MCF 10A (cell line): ENCODE measurements around the gene CNTNAP2. TPM values are rescaled to one million over a fixed set of nuclear protein-coding genes. Genes with fewer than 3 reads are reported as not detected.

Experiments
- BruUV-seq: library from RNA; stranded (reverse); fragments of 400-500 nt; replicated peaks from 2 replicates; lab custom pipeline; 2021; lab: Mats Ljungman, UMichigan
- CTCF ChIA-PET: fragments of 300-600 bp; sonication (Branson Sonifier 250); formaldehyde crosslinking; extraction: SDS; loops from one replicate; lab custom pipeline; 2021; ENCODE audit warnings: antibody characterized with exemption, inconsistent platforms; lab: Yijun Ruan, JAX
- POLR2A ChIA-PET: fragments of 300-600, 350-650 bp; sonication (Branson Sonifier 250); formaldehyde crosslinking; extraction: SDS; loops from one replicate; lab custom pipeline; 2020; ENCODE audit warnings: antibody characterized with exemption, inconsistent platforms; lab: Yijun Ruan, JAX
- DNase-seq: peaks from one replicate; pipeline ENCODE4 v3.0.0-alpha.2; 2018; ENCODE audit not compliant: unreplicated experiment
- H3K27ac Mint-ChIP-seq: one replicate; pipeline ENCODE4 v1.8.0; 2022; ENCODE audit warnings: mild to moderate bottlenecking, low read depth, mixed read lengths; ENCODE audit not compliant: unreplicated experiment
- H3K27me3 Mint-ChIP-seq: one replicate; pipeline ENCODE4 v1.8.0; 2022; ENCODE audit warnings: mixed read lengths; ENCODE audit not compliant: insufficient read depth, unreplicated experiment
- H3K36me3 Mint-ChIP-seq: one replicate; pipeline ENCODE4 v1.8.0; 2022; ENCODE audit warnings: mild to moderate bottlenecking, moderate library complexity, mixed read lengths; ENCODE audit not compliant: insufficient read depth, unreplicated experiment
- H3K4me1 Mint-ChIP-seq: one replicate; pipeline ENCODE4 v1.8.0; 2022; ENCODE audit warnings: mixed read lengths; ENCODE audit not compliant: insufficient read depth, unreplicated experiment
- H3K4me3 Mint-ChIP-seq: one replicate; pipeline ENCODE4 v1.8.0; 2022; ENCODE audit warnings: mild to moderate bottlenecking, moderate library complexity, mixed read lengths; ENCODE audit not compliant: unreplicated experiment
- H3K9me3 Mint-ChIP-seq: one replicate; pipeline ENCODE4 v1.8.0; 2022; ENCODE audit warnings: mixed read lengths; ENCODE audit not compliant: unreplicated experiment
- CTCF ChIP-seq: fragments of 200-600 bp; IDR thresholded peaks from one replicate; pipeline ENCODE4 v1.8.0; 2022; ENCODE audit warnings: antibody characterized with exemption, mild to moderate bottlenecking; ENCODE audit not compliant: unreplicated experiment
- intact Hi-C: fragments of 100-400 bp; cut with micrococcal nuclease; formaldehyde crosslinking; loops from 2 replicates; pipeline ENCODE4 v1.14.1; 2022
- total RNA-seq: library from RNA; stranded (reverse); gene quantifications from 2 replicates; pipeline ENCODE4 v1.2.3, GENCODE V29; 2022

CNTNAP2 gene
- total RNA-seq, 1 experiment from 2014 or later: 1.1 TPM

DNA sequence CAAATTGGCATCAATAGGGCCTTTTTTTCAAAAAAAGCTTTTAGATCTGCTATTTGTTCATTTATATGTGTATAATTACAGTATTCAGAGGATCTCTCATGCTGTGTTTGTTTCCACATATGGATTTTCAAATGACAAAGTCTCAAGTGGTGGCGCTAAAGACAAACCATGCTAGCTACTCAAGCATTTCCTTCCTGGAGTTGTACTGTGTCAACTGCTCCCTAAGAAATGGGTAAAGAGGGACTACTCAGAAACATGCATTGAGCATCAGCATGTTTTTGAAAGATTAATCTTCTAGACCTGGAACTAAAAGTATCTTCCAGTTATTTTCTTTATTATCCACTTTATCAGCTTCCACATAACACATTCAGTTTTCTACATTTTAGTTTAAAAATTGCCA, 12.7 kb downstream of the CNTNAP2 start:
- ChIA-PET POLR2A (interaction anchor here (0.6 kb wide), 1 partner anchor 1451 kb away, joined by 3 read pairs; no protein-coding TSS in a partner anchor), CTCF (interaction anchor here (0.5 kb wide), 1 partner anchor 351 kb away, joined by 4 read pairs; no protein-coding TSS in a partner anchor)
- Mint-ChIP-seq H3K27ac (no peak overlapping the region), H3K4me1 (no peaks in the 10 kb centered on the region), H3K9me3 (peaks cover 7% of the 10 kb centered on the region), H3K27me3 (peaks cover 33% of the 10 kb centered on the region), H3K36me3 (no peaks in the 10 kb centered on the region), H3K4me3 (no peak overlapping the region)
- no peak for DNase-seq
- intact Hi-C loops: no loop called here
- no peak for TF ChIP-seq CTCF
- BruUV-seq: no TSS peak

GRCh38 chr7:146129997-146130396, 13.4 kb downstream of the CNTNAP2 start:
- TF ChIP-seq CTCF: no peak
- H3K4me1 Mint-ChIP-seq: no peaks in the 10 kb centered on the region
- no peak overlapping the region for H3K27ac Mint-ChIP-seq
- peaks cover 7% of the 10 kb centered on the region for H3K9me3 Mint-ChIP-seq
- ChIA-PET POLR2A (interaction anchor here (0.6 kb wide), 1 partner anchor 1452 kb away, joined by 3 read pairs; no protein-coding TSS in a partner anchor), CTCF (no interaction called here)
- no TSS peak for BruUV-seq
- no peaks in the 10 kb centered on the region for H3K36me3 Mint-ChIP-seq
- intact Hi-C loops: no loop called here
- no peak for DNase-seq
- H3K27me3 Mint-ChIP-seq: peaks cover 33% of the 10 kb centered on the region
- no peak overlapping the region for H3K4me3 Mint-ChIP-seq

DNA sequence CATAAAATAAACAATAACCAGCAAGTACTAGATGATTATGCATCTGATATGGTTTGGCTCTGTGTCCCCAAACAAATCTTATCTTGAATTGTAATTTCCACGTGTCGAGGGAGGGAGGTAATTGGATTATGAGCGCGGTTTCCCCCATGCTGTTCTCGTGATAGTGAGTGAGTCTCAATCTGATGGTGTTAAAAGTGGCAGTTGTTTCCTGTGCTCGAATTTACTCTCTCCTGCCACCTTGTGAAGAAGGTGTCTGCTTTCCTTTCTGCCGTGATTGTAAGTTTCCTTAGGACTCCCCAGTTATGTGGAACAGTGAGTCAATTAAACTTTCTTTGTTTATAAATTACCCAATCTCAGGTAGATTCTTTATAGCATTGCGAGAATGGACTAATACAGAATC, 15.1 kb downstream of the CNTNAP2 start:
- Mint-ChIP-seq H3K4me3 (no peak overlapping the region), H3K36me3 (no peaks in the 10 kb centered on the region), H3K9me3 (peaks cover 7% of the 10 kb centered on the region), H3K27me3 (peaks cover 38% of the 10 kb centered on the region), H3K27ac (no peak overlapping the region), H3K4me1 (no peaks in the 10 kb centered on the region)
- ChIA-PET POLR2A (no interaction called here), CTCF (no interaction called here)
- no TSS peak for BruUV-seq
- intact Hi-C loops: no loop called here
- no peak for DNase-seq
- TF ChIP-seq CTCF: no peak

DNA sequence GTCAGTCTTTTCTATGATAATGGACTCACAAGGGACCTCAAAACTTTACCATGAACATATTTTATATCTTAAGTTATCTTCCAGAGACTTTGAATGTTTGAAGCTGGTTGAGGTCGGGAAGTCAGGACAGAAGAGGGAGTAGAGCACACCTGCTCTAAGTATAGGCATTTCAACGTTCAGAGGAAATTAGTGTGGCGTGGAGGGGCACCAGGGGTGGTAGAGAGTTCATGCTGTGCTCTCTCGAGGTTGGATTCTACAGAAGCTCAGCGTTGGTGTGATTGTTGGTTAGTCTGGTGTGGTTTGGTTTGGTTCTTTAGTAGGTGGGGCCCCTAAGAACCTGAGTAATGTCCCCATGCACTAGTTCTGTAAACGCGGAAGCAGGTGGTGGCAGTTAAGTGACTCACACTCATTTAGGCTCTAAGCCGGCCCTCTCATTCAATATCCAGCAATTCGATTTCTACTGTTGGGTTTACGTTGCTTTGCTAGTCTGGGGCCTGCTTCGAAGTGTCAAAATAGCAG, 19.8 kb downstream of the CNTNAP2 start:
- DNase-seq: no peak
- intact Hi-C loops: no loop called here
- Mint-ChIP-seq H3K9me3 (no peaks in the 10 kb centered on the region), H3K4me1 (no peaks in the 10 kb centered on the region), H3K27me3 (peaks cover 38% of the 10 kb centered on the region), H3K27ac (no peak overlapping the region), H3K36me3 (no peaks in the 10 kb centered on the region), H3K4me3 (no peak overlapping the region)
- POLR2A ChIA-PET: interaction anchor here (1.2 kb wide), 1 partner anchor 9 kb away, joined by 4 read pairs; no protein-coding TSS in a partner anchor
- BruUV-seq: no TSS peak
- CTCF ChIA-PET: interaction anchor here (1.2 kb wide), 1 partner anchor 1101 kb away, joined by 3 read pairs; no protein-coding TSS in a partner anchor
- TF ChIP-seq CTCF: no peak
